Caco-2 (cell line): ENCODE results near the gene RABGAP1L. TPM values are rescaled to one million over a fixed set of nuclear protein-coding genes. Genes with fewer than 3 reads are reported as not detected.

Experiments
- BruUV-seq: library from RNA; stranded (reverse); fragments of 400-500 nt; replicated peaks from 2 replicates; lab custom pipeline; 2021; lab: Mats Ljungman, UMichigan
- CTCF ChIA-PET: fragments of 300-600 bp; sonication (Branson Sonifier 250); formaldehyde crosslinking; loops from one replicate; lab custom pipeline; 2022; ENCODE audit warnings: antibody characterized with exemption; lab: Charles Lee
- POLR2A ChIA-PET: fragments of 300-600 bp; sonication (Branson Sonifier 250); formaldehyde crosslinking; loops from one replicate; lab custom pipeline; 2022; ENCODE audit warnings: antibody characterized with exemption; lab: Charles Lee
- DNase-seq, 2 experiments: peaks; one replicate each; pipeline versions ENCODE4 v3.0.0 to v3.0.0-alpha.2; 2020 to 2022
- H3K27me3 ChIP-seq: replicated peaks from 2 replicates; pipeline ENCODE4 v1.6.0; 2011; ENCODE audit warnings: low read length; ENCODE audit not compliant: control insufficient read depth, insufficient read depth
- H3K36me3 ChIP-seq: 2 replicates; pipeline ENCODE4 v1.5.1; 2011; ENCODE audit warnings: low read length; ENCODE audit not compliant: control insufficient read depth, insufficient read depth
- H3K4me1 ChIP-seq: fragments of 250-450 bp; sonication (Bioruptor Pico); 2 replicates; pipeline ENCODE4 v1.5.1; 2020; ENCODE audit warnings: mild to moderate bottlenecking
- H3K4me3 ChIP-seq: 2 replicates; pipeline ENCODE4 v1.5.1; 2011; ENCODE audit warnings: low read depth, mild to moderate bottlenecking, control low read depth, low read length
- H3K9me3 ChIP-seq: fragments of 250-450 bp; sonication (Bioruptor Pico); 2 replicates; pipeline ENCODE4 v1.5.1; 2020; ENCODE audit warnings: mild to moderate bottlenecking, moderate library complexity
- H3K27ac Mint-ChIP-seq: one replicate; pipeline ENCODE4 v1.8.0; 2022; ENCODE audit warnings: mixed read lengths; ENCODE audit not compliant: unreplicated experiment
- H3K27me3 Mint-ChIP-seq: one replicate; pipeline ENCODE4 v1.8.0; 2022; ENCODE audit warnings: mixed read lengths; ENCODE audit not compliant: insufficient read depth, unreplicated experiment
- H3K36me3 Mint-ChIP-seq: one replicate; pipeline ENCODE4 v1.8.0; 2022; ENCODE audit warnings: mild to moderate bottlenecking, mixed read lengths; ENCODE audit not compliant: insufficient read depth, unreplicated experiment
- H3K4me1 Mint-ChIP-seq: one replicate; pipeline ENCODE4 v1.8.0; 2022; ENCODE audit warnings: low read depth, mixed read lengths; ENCODE audit not compliant: unreplicated experiment
- H3K4me3 Mint-ChIP-seq: one replicate; pipeline ENCODE4 v1.8.0; 2022; ENCODE audit warnings: mild to moderate bottlenecking, moderate library complexity, mixed read lengths; ENCODE audit not compliant: unreplicated experiment
- H3K9me3 Mint-ChIP-seq: one replicate; pipeline ENCODE4 v1.8.0; 2022; ENCODE audit warnings: mixed read lengths; ENCODE audit not compliant: unreplicated experiment
- CTCF ChIP-seq, 2 experiments: fragments of 200-600 bp in 1 of 2; IDR thresholded peaks; 1 replicate in 1 of 2; 2 replicates in 1 of 2; pipeline versions ENCODE4 v1.5.1 to v1.8.0; 2011 to 2022; ENCODE audit warnings: antibody characterized with exemption in 1 of 2, control low read depth in 1 of 2, inconsistent platforms in 1 of 2, low read depth in 1 of 2, low read length in 1 of 2, mild to moderate bottlenecking in 1 of 2, moderate library complexity in 1 of 2; ENCODE audit not compliant: insufficient read depth in 1 of 2, severe bottlenecking in 1 of 2, unreplicated experiment in 1 of 2
- intact Hi-C: fragments of 100-400 bp; cut with micrococcal nuclease; formaldehyde crosslinking; loops from one replicate; pipeline ENCODE4 v1.10.0; 2022; ENCODE audit not compliant: unreplicated experiment
- total RNA-seq: library from RNA; stranded (reverse); gene quantifications from 2 replicates; pipeline ENCODE4 v1.2.3, GENCODE V29; 2022

RABGAP1L gene
- total RNA-seq, 1 experiment from 2014 or later, result 20.3 TPM

GRCh38 chr1:174965362-174966007 lies 806.2 kb downstream of the RABGAP1L start:
- Histone ChIP-seq H3K4me1 (peaks cover 33% of the 10 kb centered on the region), H3K36me3 (no peaks in the 10 kb centered on the region), H3K27me3 (no peaks in the 10 kb centered on the region), H3K9me3 (no peaks in the 10 kb centered on the region), H3K4me3 (no peak overlapping the region)
- TF ChIP-seq CTCF (IDR thresholded peaks at IDR 0.05; ENCODE audit: insufficient read depth in 1 of 2, low read depth in 1 of 2, low read length in 1 of 2, severe bottlenecking in 1 of 2, unreplicated experiment in 1 of 2), result no peak
- Mint-ChIP-seq H3K36me3 (no peaks in the 10 kb centered on the region), H3K4me1 (peaks cover 23% of the 10 kb centered on the region), H3K27ac (no peak overlapping the region), H3K9me3 (no peaks in the 10 kb centered on the region), H3K27me3 (no peaks in the 10 kb centered on the region), H3K4me3 (no peak overlapping the region)
- no TSS peak for BruUV-seq
- no peak for DNase-seq
- ChIA-PET POLR2A (no interaction called here), CTCF (interaction anchor here (1.1 to 1.6 kb wide), 2 partner anchors 11 to 23 kb away, joined by 3 to 4 read pairs; no protein-coding TSS in a partner anchor)
- intact Hi-C loops, result no loop called here

- H3K27me3 Mint-ChIP-seq, result no peaks in the 10 kb centered on the region
Measured at GRCh38 chr1:174966008-174966572, 806.8 kb downstream of the RABGAP1L start.

More at GRCh38 chr1:174966008-174966572, 806.8 kb downstream of the RABGAP1L start:
- Histone ChIP-seq H3K36me3 (no peaks in the 10 kb centered on the region), H3K27me3 (no peaks in the 10 kb centered on the region), H3K9me3 (no peaks in the 10 kb centered on the region), H3K4me3 (no peak overlapping the region), H3K4me1 (peaks cover 33% of the 10 kb centered on the region)
- Mint-ChIP-seq H3K36me3 (no peaks in the 10 kb centered on the region), H3K27ac (no peak overlapping the region), H3K4me1 (peaks cover 23% of the 10 kb centered on the region), H3K9me3 (no peaks in the 10 kb centered on the region), H3K4me3 (no peak overlapping the region)
- ChIA-PET CTCF (interaction anchor here (1.1 to 1.6 kb wide), 2 partner anchors 12 to 23 kb away, joined by 3 to 4 read pairs; no protein-coding TSS in a partner anchor), POLR2A (no interaction called here)
- intact Hi-C loops, result no loop called here
- no TSS peak for BruUV-seq
- DNase-seq, result peak in 1 of 2 experiments; percentile 34
- TF ChIP-seq CTCF (IDR thresholded peaks at IDR 0.05; ENCODE audit: insufficient read depth in 1 of 2, low read depth in 1 of 2, low read length in 1 of 2, severe bottlenecking in 1 of 2, unreplicated experiment in 1 of 2), result no peak
